IPS DF 4.7 (cell line): ENCODE measurements around the gene PRPF19.

Experiments
- DNase-seq: peaks from one replicate; pipeline ENCODE4 v3.0.0-alpha.2; 2013; ENCODE audit warnings: low spot score; ENCODE audit errors: extremely low read depth

Gene PRPF19

DNA sequence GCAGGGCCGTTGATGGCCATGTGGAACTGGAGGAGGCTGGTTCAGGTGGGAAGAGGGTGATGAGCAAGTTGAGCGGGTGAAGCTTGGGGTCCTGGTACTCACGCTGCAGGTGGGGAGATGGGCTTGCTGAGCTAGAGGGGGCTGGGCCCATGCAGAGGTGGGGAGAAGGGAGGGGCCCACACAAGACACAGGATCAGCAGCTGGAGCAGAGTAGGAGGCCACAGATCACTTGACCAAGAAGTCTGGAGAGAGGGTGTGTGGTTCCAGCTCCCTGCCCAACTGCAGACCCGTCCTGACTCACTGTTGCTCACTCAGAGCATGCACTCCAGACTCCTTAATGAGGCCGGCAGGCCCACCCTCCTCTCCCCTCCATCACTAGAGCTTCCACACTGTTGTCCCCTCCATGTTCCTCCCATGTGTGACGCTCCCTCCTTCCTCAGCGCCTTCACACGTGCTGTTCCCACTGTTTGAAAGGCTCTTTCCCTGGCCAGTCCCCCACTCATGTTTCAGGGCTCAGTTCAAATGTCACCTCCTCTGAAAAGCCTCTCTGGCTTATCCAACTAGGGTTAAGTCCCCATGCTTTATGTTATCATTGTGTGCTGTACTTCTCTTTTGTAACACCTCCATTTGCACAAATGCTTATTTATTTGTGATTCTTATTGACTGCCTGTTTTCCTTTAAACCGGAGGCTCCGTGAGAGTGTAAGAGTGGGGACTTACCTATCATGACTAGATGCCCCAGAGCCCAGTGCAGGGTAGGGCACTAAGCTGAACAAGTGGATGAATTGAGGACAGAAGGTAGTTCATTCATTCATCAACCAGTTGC, 62.1 kb downstream of the PRPF19 start:
- no peak for DNase-seq

DNA sequence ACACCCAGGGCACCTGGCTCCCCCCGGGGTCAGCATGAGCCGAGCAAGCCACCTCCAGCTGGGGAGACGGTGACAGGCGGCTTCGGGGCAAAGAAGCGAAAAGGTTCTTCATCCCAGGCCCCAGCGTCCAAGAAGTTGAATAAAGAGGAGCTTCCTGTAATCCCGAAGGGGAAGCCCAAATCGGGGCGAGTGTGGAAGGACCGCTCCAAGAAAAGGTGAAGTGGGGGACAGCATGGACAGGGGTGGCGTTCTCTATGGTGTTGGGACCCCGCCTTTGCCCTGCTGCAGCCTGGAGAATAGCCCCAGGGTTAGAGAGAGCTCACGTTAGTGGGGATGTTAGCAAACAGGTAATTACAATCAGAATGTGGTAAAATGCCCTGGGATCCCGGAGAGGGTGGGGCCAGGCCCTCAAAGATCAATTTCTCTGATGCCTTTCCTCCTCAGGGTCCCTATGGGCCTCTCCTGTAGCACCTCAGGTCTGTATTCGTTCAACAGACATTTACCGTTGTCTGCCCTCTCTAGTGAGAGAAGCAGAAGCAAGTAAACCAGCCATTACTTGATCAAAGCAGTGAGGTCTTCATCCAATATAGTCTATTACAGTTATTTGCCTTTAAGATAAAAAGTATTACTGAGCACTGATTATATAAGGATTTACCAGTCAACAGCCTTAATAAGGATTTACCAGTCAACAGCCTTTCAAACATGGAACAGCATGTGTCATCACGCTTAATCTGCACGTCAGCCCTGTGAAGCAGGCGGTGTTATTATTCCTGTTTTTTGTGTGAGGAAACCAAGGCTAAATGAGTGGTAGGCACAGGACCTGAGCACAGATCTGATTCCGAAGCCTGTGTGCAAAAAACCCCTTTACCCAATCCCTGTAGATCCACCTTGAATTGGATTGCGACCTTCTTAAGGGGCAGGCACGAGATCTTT, 63.5 kb downstream of the PRPF19 start:
- no peak for DNase-seq

DNA sequence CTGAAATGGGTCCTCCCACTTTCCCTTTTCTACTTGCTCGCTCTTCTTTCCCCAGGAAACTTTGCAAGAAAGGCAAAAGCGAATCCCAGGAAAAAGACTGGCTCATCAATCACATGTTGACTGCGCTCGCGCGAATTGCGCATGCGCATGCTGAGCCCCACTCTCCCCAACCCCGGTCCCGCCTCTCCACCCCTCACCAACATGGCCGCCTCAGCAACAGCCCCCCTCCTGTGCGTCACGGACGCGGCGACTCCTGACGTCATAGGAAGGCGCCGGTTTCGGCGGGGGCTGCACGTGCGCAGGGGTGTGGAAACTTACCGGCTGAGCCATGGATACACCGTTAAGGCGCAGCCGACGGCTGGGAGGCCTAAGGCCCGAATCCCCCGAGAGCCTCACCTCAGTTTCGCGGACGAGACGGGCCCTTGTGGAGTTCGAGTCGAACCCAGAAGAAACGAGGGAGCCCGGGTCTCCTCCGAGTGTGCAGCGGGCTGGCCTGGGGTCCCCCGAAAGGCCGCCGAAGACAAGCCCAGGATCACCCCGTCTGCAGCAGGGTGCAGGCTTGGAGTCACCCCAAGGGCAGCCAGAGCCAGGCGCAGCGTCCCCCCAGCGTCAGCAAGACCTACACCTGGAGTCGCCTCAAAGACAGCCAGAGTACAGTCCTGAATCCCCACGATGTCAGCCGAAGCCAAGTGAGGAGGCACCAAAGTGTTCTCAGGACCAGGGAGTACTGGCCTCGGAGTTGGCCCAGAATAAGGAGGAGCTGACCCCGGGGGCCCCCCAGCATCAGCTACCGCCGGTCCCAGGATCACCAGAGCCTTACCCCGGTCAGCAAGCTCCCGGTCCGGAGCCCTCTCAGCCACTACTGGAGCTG, 64.4 kb downstream of the PRPF19 start, which contains the start of gene CCDC86:
CCDC86 (plus strand) TSS at position 317 of the 871 bp plus-strand sequence; CDS start at position 329, 12 bp downstream.
- peak; percentile 58 for DNase-seq
